Effector memory CD4-positive, alpha-beta T cell (primary cell): Measurements from ENCODE around the gene NPHP4.

ENCODE experiments used
- DNase-seq, 3 donors: peaks; one replicate each; pipeline ENCODE4 v3.0.0-alpha.2; 2020
- H3K27ac ChIP-seq: 2 replicates; pipeline ENCODE4 v1.7.0; 2013; ENCODE audit warnings: mild to moderate bottlenecking, low read length, moderate library complexity; ENCODE audit not compliant: insufficient read depth, poor library complexity, severe bottlenecking
- H3K27me3 ChIP-seq: replicated peaks from 2 replicates; pipeline ENCODE4 v1.7.0; 2013; ENCODE audit warnings: mild to moderate bottlenecking, low read length; ENCODE audit not compliant: insufficient read depth, control insufficient read depth, poor library complexity, severe bottlenecking
- H3K36me3 ChIP-seq: 2 replicates; pipeline ENCODE4 v1.7.0; 2013; ENCODE audit warnings: mild to moderate bottlenecking, low read length, moderate library complexity; ENCODE audit not compliant: control insufficient read depth, insufficient read depth
- H3K4me1 ChIP-seq: 2 replicates; pipeline ENCODE4 v1.7.0; 2013; ENCODE audit warnings: low read length, mild to moderate bottlenecking; ENCODE audit not compliant: control insufficient read depth, insufficient read depth, poor library complexity, severe bottlenecking
- H3K4me3 ChIP-seq: 2 replicates; pipeline ENCODE4 v1.7.0; 2013; ENCODE audit warnings: low read length, low read depth, mild to moderate bottlenecking; ENCODE audit not compliant: insufficient read depth, poor library complexity, severe bottlenecking
- H3K9me3 ChIP-seq: 2 replicates; pipeline ENCODE4 v1.7.0; 2013; ENCODE audit warnings: mild to moderate bottlenecking, low read length, moderate library complexity; ENCODE audit not compliant: control insufficient read depth

NPHP4 gene

DNA sequence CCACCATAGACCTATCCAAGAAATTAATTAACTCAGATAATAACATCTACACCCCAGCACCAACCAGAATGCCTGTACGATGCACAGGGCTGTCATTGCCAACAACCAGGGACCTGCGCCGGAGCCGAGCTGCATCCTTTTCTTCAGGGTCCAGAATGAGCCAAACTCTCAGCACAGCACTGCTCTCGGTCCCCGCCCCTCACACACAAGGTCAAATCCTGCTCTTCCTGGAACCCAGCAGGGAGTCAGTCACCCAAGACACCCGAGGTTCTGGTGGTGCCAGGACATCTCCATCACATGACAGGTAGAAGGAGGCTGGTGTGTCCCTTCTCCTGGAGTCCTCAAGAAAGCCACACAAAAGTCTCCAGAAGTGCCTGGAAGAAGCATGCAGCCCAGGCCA is 31.9 kb downstream of the NPHP4 start:
- no peaks in the 10 kb centered on the region for H3K9me3 ChIP-seq
- H3K36me3 ChIP-seq = no peaks in the 10 kb centered on the region
- DNase-seq = no peak
- no peak overlapping the region for H3K27ac ChIP-seq
- H3K4me1 ChIP-seq = no peaks in the 10 kb centered on the region
- H3K27me3 ChIP-seq = no peaks in the 10 kb centered on the region
- no peak overlapping the region for H3K4me3 ChIP-seq

GRCh38 chr1:5959667-5960230 is 32.5 kb downstream of the NPHP4 start:
- no peak overlapping the region for H3K27ac ChIP-seq
- H3K4me3 ChIP-seq = no peak overlapping the region
- H3K9me3 ChIP-seq = no peaks in the 10 kb centered on the region
- no peaks in the 10 kb centered on the region for H3K27me3 ChIP-seq
- H3K36me3 ChIP-seq = no peaks in the 10 kb centered on the region
- H3K4me1 ChIP-seq = no peaks in the 10 kb centered on the region
- no peak for DNase-seq

DNA sequence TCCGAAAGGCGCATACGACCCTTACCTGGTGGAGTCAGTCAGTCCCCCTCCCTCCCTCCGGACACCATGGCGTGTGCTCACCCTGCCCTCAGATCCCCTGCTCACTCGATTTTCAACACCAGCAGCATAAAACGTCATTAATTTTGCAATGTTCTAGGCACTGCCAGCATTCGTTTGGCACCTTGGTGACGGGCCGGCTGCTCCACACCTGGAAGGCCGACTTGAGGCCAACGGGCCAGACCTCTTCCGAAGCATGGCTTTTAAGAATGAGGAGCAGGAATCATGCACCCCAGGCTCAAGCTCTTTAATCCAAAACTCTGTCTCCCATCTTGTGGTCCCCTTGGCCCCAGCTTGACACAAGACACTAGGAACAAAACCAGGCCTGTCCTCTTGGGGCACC is 33.1 kb downstream of the NPHP4 start:
- DNase-seq = no peak
- H3K27me3 ChIP-seq = no peaks in the 10 kb centered on the region
- no peaks in the 10 kb centered on the region for H3K4me1 ChIP-seq
- no peaks in the 10 kb centered on the region for H3K9me3 ChIP-seq
- H3K36me3 ChIP-seq = no peaks in the 10 kb centered on the region
- no peak overlapping the region for H3K27ac ChIP-seq
- no peak overlapping the region for H3K4me3 ChIP-seq

DNA sequence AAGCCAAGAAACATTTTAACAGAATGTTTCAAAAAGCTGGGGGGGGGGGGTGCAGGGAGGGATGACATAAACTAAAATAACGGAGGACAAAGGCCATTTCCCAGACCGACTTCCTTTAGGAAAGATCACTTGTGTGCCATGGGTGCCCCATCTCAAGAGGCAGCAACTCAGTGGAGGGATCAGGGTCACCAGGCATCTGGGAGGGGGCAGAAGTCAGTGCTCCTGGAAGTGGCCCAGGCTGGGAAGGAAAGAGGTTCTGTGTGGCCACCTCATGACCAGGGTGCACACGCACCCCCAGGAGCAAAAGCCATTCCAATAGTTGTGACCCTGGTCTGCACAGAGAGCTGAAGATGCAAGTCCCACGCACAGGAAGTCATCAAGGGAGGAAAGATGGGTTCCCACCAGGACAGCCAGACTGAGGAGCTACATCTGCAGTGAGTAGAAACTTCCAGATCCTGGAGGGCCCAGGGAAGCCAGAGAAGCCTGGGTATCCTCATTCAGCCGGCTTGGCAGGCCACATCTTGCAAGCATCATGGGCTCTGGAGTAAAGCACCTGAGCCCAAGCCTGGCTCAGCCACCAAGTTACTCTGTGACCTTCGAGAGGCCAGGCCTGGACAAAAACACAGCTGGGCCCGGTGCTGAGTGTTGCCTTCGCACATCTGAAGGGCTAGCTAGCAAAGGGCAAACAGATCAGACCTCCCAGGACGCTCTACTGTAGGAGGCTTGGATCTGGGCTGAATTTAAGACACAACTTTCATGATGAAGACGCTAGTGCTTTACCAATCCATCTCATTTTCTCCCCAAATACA is 36.0 kb downstream of the NPHP4 start:
- H3K4me1 ChIP-seq = no peaks in the 10 kb centered on the region
- H3K9me3 ChIP-seq = no peaks in the 10 kb centered on the region
- H3K36me3 ChIP-seq = no peaks in the 10 kb centered on the region
- H3K27me3 ChIP-seq = no peaks in the 10 kb centered on the region
- H3K4me3 ChIP-seq = no peak overlapping the region
- no peak for DNase-seq
- H3K27ac ChIP-seq = no peak overlapping the region

GRCh38 chr1:5955479-5955977 is 36.7 kb downstream of the NPHP4 start:
- Histone ChIP-seq H3K36me3 (no peaks in the 10 kb centered on the region), H3K27ac (no peak overlapping the region), H3K4me3 (no peak overlapping the region), H3K4me1 (no peaks in the 10 kb centered on the region), H3K27me3 (no peaks in the 10 kb centered on the region), H3K9me3 (no peaks in the 10 kb centered on the region)
- no peak for DNase-seq

- no peaks in the 10 kb centered on the region for H3K4me1 ChIP-seq
- H3K27ac ChIP-seq = peak overlapping the region; percentile 1
- DNase-seq = no peak
- H3K27me3 ChIP-seq = no peaks in the 10 kb centered on the region
- no peak overlapping the region for H3K4me3 ChIP-seq
- no peaks in the 10 kb centered on the region for H3K36me3 ChIP-seq
- no peaks in the 10 kb centered on the region for H3K9me3 ChIP-seq
These were observed 37.3 kb downstream of the NPHP4 start for GRCh38 chr1:5954964-5955363.

DNA sequence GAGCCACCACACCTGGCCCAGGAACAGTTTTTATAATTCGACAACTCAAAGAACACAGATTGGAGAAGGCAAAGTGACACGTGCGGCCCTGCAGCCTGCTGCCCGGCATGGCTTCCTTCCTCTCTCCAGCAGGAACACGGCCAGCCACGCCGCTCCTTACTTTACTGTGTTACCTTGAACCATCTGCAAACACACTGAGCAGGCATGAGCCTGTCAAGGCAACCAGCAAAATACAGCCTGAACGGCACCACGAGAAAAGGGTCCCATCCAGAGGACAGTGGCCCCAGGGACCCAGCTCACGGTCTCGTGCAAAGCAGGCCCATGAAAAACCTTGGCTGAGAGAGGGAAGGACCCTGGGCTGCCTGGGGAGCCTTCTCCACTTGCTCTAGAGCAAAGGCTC is 38.8 kb downstream of the NPHP4 start:
- no peaks in the 10 kb centered on the region for H3K4me1 ChIP-seq
- no peaks in the 10 kb centered on the region for H3K36me3 ChIP-seq
- DNase-seq = no peak
- no peak overlapping the region for H3K27ac ChIP-seq
- no peak overlapping the region for H3K4me3 ChIP-seq
- no peaks in the 10 kb centered on the region for H3K9me3 ChIP-seq
- H3K27me3 ChIP-seq = no peaks in the 10 kb centered on the region

DNA sequence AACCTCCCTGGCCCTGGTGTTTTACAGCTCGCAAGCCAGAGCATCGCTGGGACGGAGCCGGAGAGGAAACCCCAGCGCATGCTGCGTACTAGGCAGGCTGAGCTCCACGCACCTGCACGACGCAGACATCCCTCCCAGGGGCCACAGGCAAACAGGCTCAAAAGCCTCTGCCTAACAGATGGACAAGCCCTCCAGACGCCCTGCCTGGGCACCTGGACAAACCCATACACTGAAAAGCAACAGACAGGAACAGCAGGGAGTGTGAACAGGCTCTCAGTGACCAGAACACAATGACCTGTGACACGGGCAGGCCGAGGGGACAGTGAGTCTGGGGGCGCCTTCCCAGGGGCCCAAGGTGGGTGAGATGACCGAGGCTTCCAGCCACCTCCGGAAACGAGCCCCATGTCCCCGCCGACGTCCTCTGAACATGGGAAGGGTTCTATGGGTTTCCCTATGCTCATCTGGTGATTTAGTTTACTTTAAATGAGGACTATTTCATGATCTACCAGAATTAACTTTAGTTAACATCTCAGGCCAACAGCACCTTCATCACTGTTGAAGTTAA is 40.3 kb downstream of the NPHP4 start:
- Histone ChIP-seq H3K27ac (no peak overlapping the region), H3K27me3 (no peaks in the 10 kb centered on the region), H3K9me3 (no peaks in the 10 kb centered on the region), H3K4me1 (no peaks in the 10 kb centered on the region), H3K36me3 (no peaks in the 10 kb centered on the region), H3K4me3 (no peak overlapping the region)
- DNase-seq = no peak

DNA sequence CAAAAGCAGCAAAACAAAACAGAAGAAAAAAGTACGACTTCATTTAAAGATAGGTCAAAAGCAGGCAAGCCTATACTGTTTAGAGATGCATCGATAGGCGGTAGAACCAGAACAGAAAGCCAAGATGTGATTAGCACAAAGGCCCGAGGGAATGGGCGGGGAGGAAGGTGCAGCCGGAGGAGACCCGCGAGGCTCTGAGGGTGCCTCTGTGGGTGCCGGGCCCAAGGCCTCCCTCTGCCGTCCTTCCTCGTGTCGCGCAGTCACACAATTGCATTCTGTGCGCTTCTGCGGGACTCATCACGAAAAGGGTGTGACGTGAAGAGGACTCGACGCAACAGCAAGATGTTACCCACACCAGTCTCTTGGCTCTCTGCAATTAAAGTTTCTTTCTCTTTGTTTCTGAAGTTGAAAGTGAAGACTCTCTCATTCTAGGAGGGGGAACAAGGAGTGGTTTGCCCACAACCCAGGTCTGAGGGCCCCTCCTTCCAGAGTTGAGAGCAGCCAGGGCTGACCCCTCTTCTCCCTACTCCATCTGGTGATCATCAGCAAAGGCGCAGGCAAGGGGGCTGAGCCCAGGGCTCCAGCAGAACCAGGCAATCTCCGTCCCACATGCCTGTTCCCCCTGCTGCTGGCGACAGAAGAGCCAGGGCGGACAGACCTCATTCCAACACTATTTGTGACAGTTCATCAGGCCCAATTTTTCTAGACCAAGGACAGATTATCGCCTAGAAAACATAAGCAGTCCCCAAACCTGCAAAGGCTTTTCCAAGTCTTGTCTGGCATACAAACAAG is 41.0 kb downstream of the NPHP4 start:
- Histone ChIP-seq H3K9me3 (no peaks in the 10 kb centered on the region), H3K4me3 (no peak overlapping the region), H3K4me1 (no peaks in the 10 kb centered on the region), H3K27me3 (no peaks in the 10 kb centered on the region), H3K36me3 (peaks cover 4% of the 10 kb centered on the region), H3K27ac (no peak overlapping the region)
- no peak for DNase-seq
